HEK293T (cell line): ENCODE data around the gene NMUR2.

ENCODE experiments used
- FOXA1 ChIP-seq: fragments of 450-650 bp; IDR thresholded peaks from 2 replicates; pipeline ENCODE4 v1.6.1; 2016; ENCODE audit warnings: mild to moderate bottlenecking
- FOXM1 ChIP-seq: fragments of 450-650 bp; IDR thresholded peaks from 2 replicates; pipeline ENCODE4 v1.6.1; 2017; ENCODE audit warnings: mild to moderate bottlenecking, borderline replicate concordance
- SP1 ChIP-seq: fragments of 450-650 bp; IDR thresholded peaks from 2 replicates; pipeline ENCODE4 v1.6.1; 2017
- TARDBP ChIP-seq: fragments of 450-650 bp; IDR thresholded peaks from 2 replicates; pipeline ENCODE4 v1.6.1; 2016

- no peak for TF ChIP-seq FOXA1
- no peak for TF ChIP-seq SP1
- no peak for TF ChIP-seq FOXM1
- TF ChIP-seq TARDBP = no peak
These were observed 38.4 kb downstream of the NMUR2 start for GRCh38 chr5:152366716-152367115.
